HG03571 (cell line): ENCODE data around the gene TTLL8.
"Not testable (repeated sequence)": the region's sequence is repeated elsewhere in the genome, so short reads cannot be mapped to it uniquely, and the experiment has no call there.

Experiments
- ATAC-seq: cut with Tn5 transposase; IDR thresholded peaks from one replicate; pipeline ENCODE4 v1.9.1; 2021; ENCODE audit not compliant: unreplicated experiment

The TTLL8 gene

DNA sequence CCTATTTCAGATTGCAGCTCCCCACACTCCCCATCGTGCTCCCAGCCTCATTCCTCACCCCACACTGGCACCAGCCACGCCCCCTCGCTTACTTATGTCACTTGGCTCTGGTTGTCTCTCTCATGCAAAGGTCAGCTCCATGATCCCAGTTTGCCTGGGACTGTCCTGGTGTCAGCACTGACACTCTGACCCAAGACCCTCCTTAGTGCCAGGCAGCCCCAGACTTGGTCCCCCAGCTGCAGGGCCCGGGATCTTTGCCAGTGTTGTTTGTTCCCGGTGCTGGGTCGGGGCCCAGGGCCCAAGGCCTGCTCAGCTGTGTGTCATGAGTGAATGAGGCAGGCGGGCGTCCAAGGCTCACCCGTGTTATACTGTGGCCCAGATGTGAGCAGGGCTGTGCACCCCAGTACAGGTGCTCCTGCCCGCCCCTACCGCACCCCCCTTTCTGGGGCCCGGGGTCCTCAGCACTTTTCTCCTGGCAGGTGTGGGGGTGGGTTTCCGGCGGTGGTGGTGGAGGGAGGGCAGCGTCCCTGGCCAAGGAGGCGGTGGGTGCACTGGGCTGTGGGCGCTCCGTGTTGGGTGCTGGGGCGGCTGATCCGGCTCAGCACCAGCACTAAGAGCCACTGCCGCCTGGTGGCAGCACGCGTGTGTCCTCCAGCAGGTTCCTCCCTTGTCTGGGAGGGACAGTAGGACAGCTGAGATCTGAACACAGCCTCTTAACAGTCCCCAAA, 65.0 kb downstream of the TTLL8 start:
- no peak for ATAC-seq

DNA sequence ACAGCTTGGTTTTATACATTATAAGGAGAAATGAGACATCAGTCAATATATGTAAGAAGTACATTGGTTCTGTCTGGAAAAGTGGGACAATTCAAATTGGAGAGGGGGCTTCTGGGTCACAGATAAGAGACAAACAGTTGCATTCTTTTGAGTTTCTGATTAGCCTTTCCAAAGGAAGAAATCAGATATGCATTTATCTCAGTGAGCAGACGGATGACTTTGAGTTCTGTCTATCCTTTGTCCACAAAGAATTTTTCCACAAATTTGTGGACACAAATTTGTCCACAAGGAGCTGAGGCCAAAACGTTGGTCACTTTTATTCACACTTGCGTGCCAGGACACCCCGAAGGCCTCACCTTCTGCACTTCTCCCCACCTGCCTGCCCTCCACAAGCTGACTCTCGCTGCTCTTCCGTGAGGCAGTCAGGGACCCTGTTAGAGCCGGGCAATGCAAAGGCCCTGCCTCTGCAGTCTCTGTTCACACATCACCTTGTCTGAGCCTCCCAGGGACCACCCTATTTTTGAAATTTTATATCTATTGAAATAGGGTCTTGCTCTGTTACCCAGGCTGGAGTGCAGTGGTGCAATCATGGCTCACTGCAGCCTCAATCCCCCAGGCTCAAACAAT, 66.1 kb downstream of the TTLL8 start:
- no peak for ATAC-seq

DNA sequence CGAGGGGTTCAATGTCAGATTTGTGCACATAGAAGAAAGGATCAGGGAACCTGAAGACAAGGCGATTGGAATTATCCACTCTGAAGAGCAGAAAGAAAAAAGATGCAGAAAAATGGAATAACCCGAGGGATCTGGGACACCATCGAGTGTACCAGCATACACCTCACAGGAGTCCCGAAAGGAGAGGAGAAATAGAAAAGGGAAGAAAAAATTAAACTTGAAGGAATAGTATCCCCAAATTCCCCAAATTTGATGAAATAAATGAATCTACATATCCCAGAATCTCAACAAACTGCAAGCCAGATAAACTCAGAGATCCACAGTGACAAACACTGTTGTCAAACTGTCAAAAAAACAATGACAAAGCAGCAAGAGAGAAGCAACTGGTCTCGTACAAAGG, 66.9 kb downstream of the TTLL8 start:
- ATAC-seq, result no peak

DNA sequence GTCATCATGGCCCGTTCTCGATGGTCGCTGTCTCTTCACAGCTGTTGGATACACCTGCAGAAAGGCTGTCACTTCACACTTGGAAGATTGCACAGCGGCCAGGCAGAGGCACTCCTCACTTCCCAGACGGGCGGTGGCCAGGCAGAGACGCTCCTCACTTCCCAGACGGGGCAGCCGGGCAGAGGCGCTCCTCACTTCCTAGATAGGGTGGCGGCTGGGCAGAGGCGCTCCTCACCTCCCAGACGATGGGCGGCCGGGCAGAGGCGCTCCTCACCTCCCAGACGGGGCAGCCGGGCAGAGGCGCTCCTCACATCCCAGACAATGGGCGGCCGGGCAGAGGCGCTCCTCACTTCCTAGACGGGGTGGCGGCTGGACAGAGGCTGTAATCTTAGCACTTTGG, 68.3 kb downstream of the TTLL8 start:
- not testable (repeated sequence) for ATAC-seq

DNA sequence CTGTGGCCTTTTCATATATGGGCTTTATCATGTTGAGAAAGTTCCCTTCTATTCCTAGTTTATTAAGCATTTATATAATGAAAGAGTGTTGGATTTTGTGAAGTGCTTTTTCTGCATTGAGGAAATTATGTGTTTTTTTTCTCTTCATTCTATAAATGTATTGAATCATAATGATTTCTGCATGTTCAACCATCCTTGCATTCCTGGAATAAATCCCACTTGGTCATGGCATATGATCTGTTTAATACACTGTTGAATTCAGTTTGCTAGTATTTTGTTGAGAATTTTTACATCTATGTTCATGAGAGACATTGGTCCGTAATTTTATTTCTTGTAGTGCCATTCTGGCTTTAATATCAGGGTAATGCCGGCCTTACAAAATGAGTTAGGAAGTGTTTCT, 71.8 kb downstream of the TTLL8 start:
- ATAC-seq, result no peak

DNA sequence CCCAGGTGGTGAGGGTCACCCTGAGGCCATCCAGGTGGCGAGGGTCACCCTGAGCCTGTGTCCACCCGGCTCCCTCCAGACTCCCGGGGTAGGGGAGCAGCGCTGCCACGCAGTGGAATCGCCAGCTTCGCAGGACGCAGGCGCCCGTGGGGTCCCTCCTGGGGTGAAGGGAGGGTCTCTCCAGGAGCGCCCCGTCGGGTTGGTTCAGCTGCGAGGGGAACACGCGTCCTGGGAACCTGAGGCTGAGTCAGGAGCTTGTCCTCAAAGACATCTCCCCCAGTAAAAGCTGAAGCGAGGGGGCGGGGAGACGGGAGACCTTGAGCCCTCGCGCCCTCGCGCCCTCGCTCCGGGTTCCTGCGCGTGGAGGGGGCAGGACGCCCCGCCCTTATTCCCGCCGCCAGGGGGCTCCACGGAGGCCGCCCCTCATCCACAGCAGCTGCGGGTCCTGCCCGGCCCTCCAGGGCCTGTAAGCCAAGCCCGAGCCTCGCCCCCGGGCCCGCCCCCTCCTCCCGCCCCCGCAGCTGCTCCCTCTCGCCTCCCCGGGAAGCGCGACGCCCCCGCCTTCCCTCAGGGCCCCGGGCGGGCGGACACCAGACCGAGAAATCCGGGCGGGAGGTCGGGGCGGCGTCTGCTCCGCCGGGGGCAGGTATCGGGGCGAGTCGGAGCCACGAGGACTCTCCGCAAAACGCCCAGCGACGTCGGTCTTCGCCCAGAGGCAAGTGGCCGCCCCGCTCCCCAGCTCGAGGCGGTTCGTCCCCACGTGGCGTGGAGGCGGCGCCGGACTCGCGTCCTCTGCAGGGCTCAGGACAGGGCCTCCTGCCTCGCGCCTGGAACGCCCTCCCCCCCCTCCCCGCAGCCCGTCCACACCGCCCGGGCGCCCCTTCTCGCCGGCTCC, 74.7 kb downstream of the TTLL8 start:
- no peak for ATAC-seq

DNA sequence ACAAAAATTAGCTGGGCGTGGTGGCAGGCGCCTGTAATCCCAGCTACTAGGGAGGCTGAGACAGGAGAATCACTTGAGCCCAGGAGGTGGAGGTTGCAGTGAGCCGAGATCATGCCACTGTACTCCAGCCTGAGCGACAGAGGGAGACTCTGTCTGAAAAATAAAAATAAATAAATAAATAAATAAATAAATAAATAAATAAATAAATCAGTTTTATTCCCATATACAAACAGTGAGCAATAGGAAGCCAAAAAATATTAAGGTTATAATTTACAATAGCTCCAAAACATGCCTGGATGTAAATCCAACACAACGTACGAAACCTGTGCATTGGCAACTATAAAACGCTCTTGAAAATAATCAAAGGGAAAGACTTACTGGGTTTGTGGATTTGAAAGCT, 76.3 kb downstream of the TTLL8 start:
- ATAC-seq, result not testable (repeated sequence)

DNA sequence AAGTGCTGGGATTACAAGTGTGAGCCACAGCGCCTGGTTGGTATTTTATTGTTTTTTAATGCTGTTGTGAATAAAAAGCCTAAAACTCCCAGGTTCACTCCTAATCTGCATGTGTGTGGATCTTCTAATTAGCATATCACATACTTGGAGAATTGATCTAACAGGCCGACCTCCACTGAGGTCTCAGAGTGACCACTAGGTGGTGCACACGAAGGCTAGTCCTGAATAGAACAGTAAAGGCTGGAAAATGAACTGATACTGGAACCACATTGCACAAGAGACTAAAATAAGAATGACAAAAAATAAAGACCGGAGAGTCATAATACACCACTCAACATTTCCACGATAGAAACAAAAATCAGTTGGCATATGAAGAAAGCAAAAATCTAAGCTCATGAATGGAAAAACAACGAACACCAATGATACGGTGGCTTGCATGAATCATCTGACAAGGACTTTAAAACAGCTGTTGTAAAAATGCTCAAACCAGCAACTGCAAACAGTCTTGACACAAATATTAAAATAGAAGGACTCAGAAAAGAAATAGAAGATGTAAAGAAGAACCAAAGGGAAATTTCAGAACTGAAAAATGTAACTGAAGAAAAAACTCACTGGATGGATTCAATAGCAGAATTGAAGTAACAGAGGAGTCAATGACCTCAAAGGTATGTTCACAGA, 78.4 kb downstream of the TTLL8 start:
- ATAC-seq, result no peak

DNA sequence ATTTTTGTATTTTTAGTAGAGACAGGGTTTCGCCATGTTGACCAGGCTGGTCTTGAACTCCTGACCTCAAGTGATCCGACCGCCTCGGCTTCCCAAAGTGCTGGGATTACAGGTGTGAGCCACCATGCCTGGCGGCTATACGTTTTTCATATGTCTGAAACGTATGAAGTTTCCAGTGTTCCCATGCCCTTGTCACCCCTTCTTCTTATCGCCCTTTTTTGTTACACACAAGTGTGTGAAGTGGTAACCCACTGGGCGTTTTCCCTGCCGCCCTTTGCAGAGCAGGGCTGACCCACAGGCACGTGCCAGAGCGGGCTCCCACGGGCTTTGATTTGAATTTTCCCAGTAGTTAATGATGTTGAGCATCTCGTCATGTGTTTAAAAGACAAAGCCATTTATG, 80.5 kb downstream of the TTLL8 start:
- ATAC-seq, result no peak

DNA sequence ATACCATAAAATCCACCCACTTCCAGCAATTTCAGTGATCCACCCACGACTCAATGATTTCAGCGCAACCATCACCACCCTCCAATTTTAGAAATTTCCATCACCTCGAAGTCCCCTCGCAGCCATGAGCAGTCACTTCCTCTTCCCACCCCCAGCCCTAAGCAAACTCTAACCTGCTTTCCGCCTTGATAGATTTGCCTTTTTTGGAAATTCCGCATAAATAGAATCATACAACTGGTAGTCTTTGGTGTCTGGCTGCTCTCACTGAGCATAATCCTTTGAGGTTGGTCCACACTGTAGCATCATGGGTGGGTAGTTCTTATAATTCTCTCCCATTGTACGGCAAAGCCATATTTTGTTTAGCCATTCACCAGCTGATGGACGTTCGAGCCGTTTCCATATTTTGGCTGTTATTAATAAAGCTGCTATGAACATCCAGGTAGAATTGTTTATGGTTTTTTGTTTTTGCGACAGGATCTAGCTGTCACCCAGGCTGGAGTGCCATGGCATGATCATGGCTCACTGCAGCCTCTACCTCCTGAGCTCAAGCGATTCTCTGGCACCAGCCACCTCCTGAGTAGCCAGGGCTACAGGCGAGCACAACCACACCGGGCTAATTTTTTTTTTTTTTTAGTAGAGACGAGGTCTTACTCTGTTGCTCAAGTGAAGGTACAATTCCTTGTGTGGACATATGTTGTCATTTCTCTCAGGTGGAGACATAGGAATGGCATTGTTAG, 81.5 kb downstream of the TTLL8 start:
- no peak for ATAC-seq

DNA sequence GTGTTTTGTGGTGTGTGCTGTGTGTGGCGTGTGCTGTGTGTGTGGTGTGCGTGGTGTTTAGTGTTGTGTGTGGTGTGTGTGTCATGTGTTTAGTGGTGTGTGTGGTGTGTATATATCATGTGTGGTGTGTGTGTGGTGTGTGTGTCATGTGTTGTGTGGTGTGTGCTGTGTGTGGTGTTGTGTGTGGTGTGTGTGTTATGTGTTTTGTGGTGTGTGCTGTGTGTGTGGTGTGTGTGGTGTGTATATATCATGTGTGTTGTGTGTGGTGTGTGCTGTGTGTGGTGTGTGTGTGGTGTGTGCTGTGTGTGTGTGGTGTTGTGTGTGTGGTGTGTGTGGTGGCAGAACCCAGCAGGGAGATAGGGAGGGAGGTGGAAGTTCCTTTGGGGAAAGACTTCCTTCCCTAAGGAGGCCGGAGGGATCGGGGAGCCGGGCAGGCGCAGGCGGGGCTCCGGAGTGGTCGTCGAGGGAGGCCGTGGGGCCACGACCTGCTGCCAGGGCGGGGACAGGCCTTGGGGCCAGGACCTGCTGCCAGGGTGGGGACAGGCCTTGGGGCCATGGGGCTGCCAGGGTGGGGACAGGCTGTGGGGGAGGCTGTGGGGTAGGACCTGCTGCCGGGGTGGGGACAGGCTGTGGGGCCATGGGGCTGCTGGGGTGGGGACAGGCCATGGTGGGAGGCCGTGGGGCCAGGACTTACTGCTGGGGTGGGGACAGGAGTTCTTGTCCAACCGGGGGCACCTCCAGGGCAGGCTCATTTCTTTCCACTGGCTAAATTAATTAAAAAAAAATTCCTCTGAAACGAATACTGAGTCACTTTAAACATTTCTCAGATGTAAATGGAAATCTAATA, 82.3 kb downstream of the TTLL8 start:
- ATAC-seq, result no peak

DNA sequence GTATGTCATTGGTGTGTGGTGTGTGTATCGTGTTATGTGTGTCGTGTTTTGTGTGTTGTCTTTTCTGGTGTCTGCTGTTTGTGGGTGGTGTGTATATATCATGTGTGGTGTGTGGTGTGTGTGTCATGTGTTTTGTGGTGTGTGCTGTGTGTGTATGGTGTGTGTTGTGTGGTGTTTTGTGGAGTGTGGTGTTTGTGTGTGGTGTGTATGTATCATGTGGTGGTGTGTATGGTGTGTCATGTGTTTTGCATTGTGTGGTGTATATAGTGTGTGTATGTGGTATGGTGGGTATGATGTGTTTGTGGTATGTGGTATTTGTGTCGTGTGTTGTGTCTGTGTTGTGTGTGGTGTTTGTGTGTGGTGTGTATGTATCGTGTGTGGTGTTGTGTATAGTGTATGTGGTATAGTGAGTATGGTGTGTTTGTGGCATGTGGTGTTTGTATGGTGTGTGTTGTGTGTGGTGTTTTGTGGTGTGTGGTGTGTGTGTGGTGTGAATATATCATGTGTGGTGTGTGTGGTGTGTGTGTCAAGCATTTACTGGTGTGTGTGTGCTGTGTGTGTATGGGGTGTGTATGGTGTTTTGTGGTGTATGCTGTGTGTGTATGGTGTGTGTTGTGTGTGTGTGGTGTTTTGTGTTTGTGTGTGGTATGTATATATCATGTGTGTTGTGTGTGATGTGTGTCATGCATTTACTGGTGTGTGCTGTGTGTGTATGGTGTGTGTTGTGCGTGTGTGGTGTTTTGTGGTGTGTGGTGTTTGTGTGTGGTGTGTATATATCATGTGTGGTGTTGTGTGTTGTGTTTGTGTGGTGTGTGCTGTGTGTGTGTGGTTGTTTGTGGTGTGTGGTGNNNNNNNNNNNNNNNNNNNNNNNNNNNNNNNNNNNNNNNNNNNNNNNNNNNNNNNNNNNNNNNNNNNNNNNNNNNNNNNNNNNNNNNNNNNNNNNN, 84.8 kb downstream of the TTLL8 start:
- ATAC-seq, result no peak

DNA sequence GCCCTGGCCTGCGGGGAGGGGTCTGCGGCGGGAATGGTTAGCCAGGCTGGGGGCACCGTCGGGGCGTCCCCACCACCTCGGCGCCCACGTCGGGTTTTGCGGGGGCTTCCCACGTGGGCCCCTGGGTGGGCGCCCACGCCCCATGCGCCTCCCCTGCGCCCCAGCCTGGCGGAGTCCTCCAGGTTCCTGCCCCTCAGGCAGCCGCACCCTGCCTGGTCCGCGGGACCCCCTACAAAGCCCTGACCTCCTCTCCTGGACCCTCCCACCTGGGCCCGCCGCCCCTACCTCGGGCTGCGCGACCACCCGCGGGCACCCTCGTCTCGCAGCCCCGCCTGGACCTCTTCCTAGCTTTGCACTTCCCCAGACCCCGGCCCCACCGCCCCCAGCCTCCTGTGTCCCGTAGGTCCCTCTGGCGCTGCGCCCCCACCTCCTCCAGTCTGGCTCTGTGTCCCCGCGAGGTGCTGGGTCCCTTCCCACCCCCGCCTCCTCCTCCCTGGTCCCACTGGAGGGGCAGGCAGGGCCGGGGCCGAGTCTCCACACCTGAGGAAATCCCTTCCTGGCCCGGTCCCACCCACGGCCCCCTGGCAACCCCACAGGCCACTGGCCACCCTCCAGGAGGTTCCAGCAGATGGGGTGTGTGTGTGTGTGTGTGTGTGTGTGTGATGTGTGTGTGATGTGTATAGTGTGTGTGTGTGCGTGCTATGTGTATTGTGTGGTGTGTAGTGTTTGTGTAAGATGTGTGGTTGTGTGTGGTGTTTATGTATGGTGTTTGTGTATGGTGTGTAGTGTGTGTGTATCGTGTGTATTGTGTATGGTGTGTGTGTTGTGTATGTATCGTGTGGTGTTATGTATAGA, 85.7 kb downstream of the TTLL8 start:
- no peak for ATAC-seq

DNA sequence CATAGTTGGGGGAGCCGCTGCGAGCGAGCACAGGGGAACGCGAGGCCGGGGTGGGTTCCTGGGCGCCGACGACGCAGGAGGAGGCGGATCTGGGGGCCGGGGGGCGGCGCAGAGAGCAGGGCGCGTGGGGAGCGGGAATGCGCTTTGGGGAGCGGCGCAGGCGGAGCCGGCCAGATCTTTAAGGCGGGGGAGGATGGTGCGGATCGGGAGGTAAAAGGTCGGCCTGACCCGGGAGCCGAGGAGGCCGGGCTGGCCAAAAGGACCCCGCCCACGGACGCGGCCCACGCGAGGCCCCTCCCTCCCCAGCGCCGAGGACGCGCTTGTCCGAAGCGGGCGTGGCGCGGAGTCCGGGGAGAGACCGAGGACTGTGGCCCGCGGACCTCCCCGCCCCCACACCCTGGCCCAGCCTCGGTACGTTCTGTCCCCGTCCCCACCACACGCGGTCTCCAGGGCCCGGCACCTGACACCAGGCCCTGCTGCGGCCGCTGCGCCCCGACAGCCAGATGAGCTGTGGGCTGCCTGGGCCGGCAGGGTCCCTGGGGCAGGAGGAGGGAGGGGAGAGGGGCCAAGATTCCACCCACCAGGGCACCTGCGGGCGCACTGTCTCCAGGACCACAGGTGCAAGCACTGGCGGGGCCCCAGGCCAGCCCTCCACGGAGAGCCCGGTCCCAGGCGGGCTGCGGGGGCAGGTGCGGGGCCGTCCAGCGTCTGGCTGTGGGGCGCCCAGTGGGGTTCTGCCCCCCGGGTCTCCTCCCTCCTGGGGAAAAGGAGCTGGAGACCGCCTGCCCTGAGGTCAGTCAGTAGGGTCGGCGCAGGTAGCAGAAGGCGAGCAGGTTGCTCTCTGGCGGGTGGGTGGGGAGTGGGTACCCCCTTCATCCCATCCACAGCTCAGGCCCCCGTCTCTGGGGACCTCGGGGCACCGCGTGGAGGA, 86.6 kb downstream of the TTLL8 start:
- peak; percentile 13 for ATAC-seq

DNA sequence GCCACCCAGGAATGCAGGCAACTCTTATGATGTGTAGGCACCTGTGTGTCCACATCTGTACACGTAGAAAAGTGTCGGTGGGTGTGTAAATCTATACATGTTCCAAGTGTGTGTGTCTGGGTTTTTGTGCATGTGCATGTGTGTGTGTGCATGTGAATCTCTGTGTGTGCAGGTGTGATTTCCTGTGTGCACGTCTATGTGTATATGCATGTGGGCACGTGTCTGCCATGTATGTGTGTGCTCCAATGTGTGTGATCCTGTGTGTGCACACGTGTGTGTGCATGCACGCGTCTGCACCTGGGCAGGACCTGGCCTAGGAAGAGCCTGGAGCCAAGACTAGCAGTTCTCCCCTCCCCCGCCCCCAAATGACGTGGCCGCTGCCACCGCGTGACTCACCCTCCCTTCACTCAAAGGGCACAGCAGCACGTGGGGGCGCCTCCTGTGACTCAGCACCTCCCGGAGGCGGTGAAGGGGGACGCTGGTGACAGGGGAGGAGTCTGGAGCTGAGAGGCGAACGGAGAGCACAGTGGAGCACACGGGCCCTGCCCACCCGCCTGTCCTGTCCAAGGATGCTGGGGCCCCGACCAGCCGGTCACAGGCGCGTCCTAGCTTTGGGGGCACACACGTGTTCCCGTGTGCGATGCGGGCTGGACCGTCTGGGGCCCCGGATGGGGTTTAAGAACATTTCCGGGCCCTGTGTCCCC, 87.4 kb downstream of the TTLL8 start:
- ATAC-seq, result peak; percentile 47
